ENCODE results near the gene PELI1. TPM values are rescaled to one million over a fixed set of nuclear protein-coding genes. Genes with fewer than 3 reads are reported as not detected.

PELI1 gene
- total and polyA plus RNA-seq, 2 donors (not counting 3 experiments of a cell fraction or from before 2014, with no cell fraction given): 14.2 to 30.9 TPM

DNA sequence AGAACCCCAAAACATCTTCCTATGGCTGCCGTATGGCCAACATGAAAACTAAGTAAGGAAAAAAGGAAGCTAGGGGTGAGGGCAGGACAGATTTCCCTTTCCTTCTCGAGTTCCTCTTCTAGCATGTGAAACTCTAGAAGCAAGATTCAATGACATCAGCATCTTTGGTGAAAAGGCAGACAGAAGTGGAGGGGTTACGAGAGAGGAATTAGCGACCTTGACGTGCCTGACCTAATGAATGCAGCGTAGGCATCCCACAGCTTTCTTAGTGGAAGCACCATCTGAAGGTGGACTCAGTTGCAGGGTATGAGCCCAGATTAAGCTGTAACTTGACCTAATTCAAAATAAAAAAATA is 47.9 kb upstream of the PELI1 start:
- no TSS peak for BruUV-seq (replicated peaks)
- H3K27me3 ChIP-seq (ENCODE audit: control insufficient read depth in 2 of 2, insufficient read depth in 2 of 2, low read length in 2 of 2): peaks cover 0 to 2% of the 10 kb centered on the region in 2 experiments

More for the DNA sequence above, 47.9 kb upstream of the PELI1 start:
- no peak overlapping the region for H2AFZ ChIP-seq (ENCODE audit: low read depth, low read length)
- H3K79me2 ChIP-seq (ENCODE audit: control insufficient read depth, insufficient read depth, low read length): no peaks in the 10 kb centered on the region
- no peaks in the 10 kb centered on the region for H3K36me3 ChIP-seq (ENCODE audit: control insufficient read depth in 2 of 2, extremely low read depth in 1 of 2, insufficient read depth in 2 of 2, low read length in 2 of 2)
- dilution Hi-C loops (cut with MboI; ENCODE audit: extremely low pct_ligation_motif_present, low sequenced_read_pairs) (no loop called here), intact Hi-C loops (cut with micrococcal nuclease) (no loop called here)
- no peak overlapping the region for H3K27ac ChIP-seq (ENCODE audit: insufficient read depth, low read depth, low read length)
- H3K4me2 ChIP-seq (ENCODE audit: insufficient read depth, low read length): no peak overlapping the region
- H3K4me3 ChIP-seq (replicated peaks in 1 of 3; ENCODE audit: insufficient read depth in 1 of 3, low read depth in 1 of 3, low read length in 3 of 3): no peak overlapping the region
- H3K9me3 ChIP-seq (replicated peaks; ENCODE audit: control insufficient read depth, insufficient read depth, low read length): no peaks in the 10 kb centered on the region
- no peaks in the 10 kb centered on the region for H3K4me1 ChIP-seq (ENCODE audit: control insufficient read depth, extremely low read depth, insufficient read depth, low read length)
- no peaks in the 10 kb centered on the region for H4K20me1 ChIP-seq (replicated peaks; ENCODE audit: control insufficient read depth, extremely low read depth, insufficient read depth, low read length)
- FAIRE-seq (no peak), DNase-seq (ENCODE audit: low read depth, low spot score) (no peak)
- no peak overlapping the region for H3K9ac ChIP-seq (replicated peaks; ENCODE audit: extremely low read depth, insufficient read depth, low read length)
- TF ChIP-seq, protein P1, sequence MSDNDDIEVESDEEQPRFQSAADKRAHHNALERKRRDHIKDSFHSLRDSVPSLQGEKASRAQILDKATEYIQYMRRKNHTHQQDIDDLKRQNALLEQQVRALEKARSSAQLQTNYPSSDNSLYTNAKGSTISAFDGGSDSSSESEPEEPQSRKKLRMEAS (IDR thresholded peaks at IDR 0.05; ENCODE audit: insufficient read depth, insufficient read length): no peak
- TF ChIP-seq POLR2AphosphoS5 (IDR thresholded peaks at IDR 0.05; ENCODE audit: insufficient read depth, low read depth, low read length) (no peak), POLR2A (IDR thresholded peaks at IDR 0.05; ENCODE audit: low read depth, low read length) (no peak), FOS (IDR thresholded peaks at IDR 0.05; ENCODE audit: borderline replicate concordance, insufficient read depth, low read length) (no peak), MYC (IDR thresholded peaks at IDR 0.05; ENCODE audit: low read depth, low read length) (no peak), EZH2 (IDR thresholded peaks at IDR 0.05; ENCODE audit: borderline replicate concordance, low read depth, low read length, severe bottlenecking) (no peak), JUN (IDR thresholded peaks at IDR 0.05; ENCODE audit: borderline replicate concordance, insufficient read depth, insufficient read length, low read depth) (no peak), GATA2 (IDR thresholded peaks at IDR 0.05; ENCODE audit: insufficient read depth, insufficient read length, low read depth, low read length) (no peak)
- TF ChIP-seq, protein P2, sequence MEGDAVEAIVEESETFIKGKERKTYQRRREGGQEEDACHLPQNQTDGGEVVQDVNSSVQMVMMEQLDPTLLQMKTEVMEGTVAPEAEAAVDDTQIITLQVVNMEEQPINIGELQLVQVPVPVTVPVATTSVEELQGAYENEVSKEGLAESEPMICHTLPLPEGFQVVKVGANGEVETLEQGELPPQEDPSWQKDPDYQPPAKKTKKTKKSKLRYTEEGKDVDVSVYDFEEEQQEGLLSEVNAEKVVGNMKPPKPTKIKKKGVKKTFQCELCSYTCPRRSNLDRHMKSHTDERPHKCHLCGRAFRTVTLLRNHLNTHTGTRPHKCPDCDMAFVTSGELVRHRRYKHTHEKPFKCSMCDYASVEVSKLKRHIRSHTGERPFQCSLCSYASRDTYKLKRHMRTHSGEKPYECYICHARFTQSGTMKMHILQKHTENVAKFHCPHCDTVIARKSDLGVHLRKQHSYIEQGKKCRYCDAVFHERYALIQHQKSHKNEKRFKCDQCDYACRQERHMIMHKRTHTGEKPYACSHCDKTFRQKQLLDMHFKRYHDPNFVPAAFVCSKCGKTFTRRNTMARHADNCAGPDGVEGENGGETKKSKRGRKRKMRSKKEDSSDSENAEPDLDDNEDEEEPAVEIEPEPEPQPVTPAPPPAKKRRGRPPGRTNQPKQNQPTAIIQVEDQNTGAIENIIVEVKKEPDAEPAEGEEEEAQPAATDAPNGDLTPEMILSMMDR (IDR thresholded peaks at IDR 0.05; ENCODE audit: extremely low read depth in 1 of 2, insufficient read depth in 1 of 2, low read depth in 1 of 2, low read length in 2 of 2): no peak
- no peaks in the 10 kb centered on the region for H3K9me1 ChIP-seq (replicated peaks; ENCODE audit: control insufficient read depth, extremely low read depth, insufficient read depth, low read length)
- CTCF ChIA-PET: interaction anchor here (1.0 kb wide), 1 partner anchor 120 kb away, joined by 4 read pairs; no protein-coding TSS in a partner anchor
- POLR2A ChIA-PET: no interaction called here
